Measurements from ENCODE around the gene LDB2.

Gene LDB2

GRCh38 chr4:16758255-16758654 is 140.2 kb downstream of the LDB2 start:
- no peaks in the 10 kb centered on the region for H3K27me3 ChIP-seq (ENCODE audit: control insufficient read depth in 1 of 2, insufficient read depth in 2 of 2, low read length in 2 of 2)
- H3K4me1 ChIP-seq (ENCODE audit: control insufficient read depth, insufficient read depth, low read length): peaks cover 5% of the 10 kb centered on the region
- H3K9ac ChIP-seq (ENCODE audit: low read length in 2 of 2): no peak overlapping the region
- H3K4me3 ChIP-seq (ENCODE audit: low read length in 2 of 2): no peak overlapping the region
- no peak overlapping the region for H3K27ac ChIP-seq (ENCODE audit: low read length)
- H3K36me3 ChIP-seq (ENCODE audit: control insufficient read depth in 2 of 2, insufficient read depth in 2 of 2, low read length in 2 of 2): no peaks in the 10 kb centered on the region
- H3K9me3 ChIP-seq (ENCODE audit: control insufficient read depth in 2 of 2, low read length in 2 of 2): no peaks in the 10 kb centered on the region

GRCh38 chr4:16757080-16757521 is 141.3 kb downstream of the LDB2 start:
- H3K4me3 ChIP-seq (ENCODE audit: low read length in 2 of 2): peak overlapping the region in 1 of 2 donors; percentile 52
- H3K9ac ChIP-seq (ENCODE audit: low read length in 2 of 2): no peak overlapping the region

GRCh38 chr4:16754104-16754503 is 144.3 kb downstream of the LDB2 start:
- no peaks in the 10 kb centered on the region for H3K36me3 ChIP-seq (ENCODE audit: control insufficient read depth in 2 of 2, insufficient read depth in 2 of 2, low read length in 2 of 2)
- peaks cover 5% of the 10 kb centered on the region for H3K4me1 ChIP-seq (ENCODE audit: control insufficient read depth, insufficient read depth, low read length)
- no peaks in the 10 kb centered on the region for H3K9me3 ChIP-seq (ENCODE audit: control insufficient read depth in 2 of 2, low read length in 2 of 2)
- no peak overlapping the region for H3K9ac ChIP-seq (ENCODE audit: low read length in 2 of 2)
- no peak overlapping the region for H3K27ac ChIP-seq (ENCODE audit: low read length)
- no peak overlapping the region for H3K4me3 ChIP-seq (ENCODE audit: low read length in 2 of 2)
- H3K27me3 ChIP-seq (ENCODE audit: control insufficient read depth in 1 of 2, insufficient read depth in 2 of 2, low read length in 2 of 2): no peaks in the 10 kb centered on the region

More at GRCh38 chr4:16757080-16757521, 141.3 kb downstream of the LDB2 start:
- H3K36me3 ChIP-seq (ENCODE audit: control insufficient read depth in 2 of 2, insufficient read depth in 2 of 2, low read length in 2 of 2): no peaks in the 10 kb centered on the region
- no peaks in the 10 kb centered on the region for H3K27me3 ChIP-seq (ENCODE audit: control insufficient read depth in 1 of 2, insufficient read depth in 2 of 2, low read length in 2 of 2)
- H3K4me1 ChIP-seq (ENCODE audit: control insufficient read depth, insufficient read depth, low read length): peaks cover 5% of the 10 kb centered on the region
- H3K27ac ChIP-seq (ENCODE audit: low read length): no peak overlapping the region
- no peaks in the 10 kb centered on the region for H3K9me3 ChIP-seq (ENCODE audit: control insufficient read depth in 2 of 2, low read length in 2 of 2)

- H3K4me3 ChIP-seq (ENCODE audit: low read length in 2 of 2): no peak overlapping the region
- no peak overlapping the region for H3K9ac ChIP-seq (ENCODE audit: low read length in 2 of 2)
- no peak overlapping the region for H3K27ac ChIP-seq (ENCODE audit: low read length)
- peaks cover 3% of the 10 kb centered on the region for H3K4me1 ChIP-seq (ENCODE audit: control insufficient read depth, insufficient read depth, low read length)
- no peaks in the 10 kb centered on the region for H3K36me3 ChIP-seq (ENCODE audit: control insufficient read depth in 2 of 2, insufficient read depth in 2 of 2, low read length in 2 of 2)
- no peaks in the 10 kb centered on the region for H3K9me3 ChIP-seq (ENCODE audit: control insufficient read depth in 2 of 2, low read length in 2 of 2)
- no peaks in the 10 kb centered on the region for H3K27me3 ChIP-seq (ENCODE audit: control insufficient read depth in 1 of 2, insufficient read depth in 2 of 2, low read length in 2 of 2)
Measured at GRCh38 chr4:16752150-16752549, 146.3 kb downstream of the LDB2 start.

GRCh38 chr4:16750882-16751642 is 147.4 kb downstream of the LDB2 start:
- Histone ChIP-seq H3K36me3 (ENCODE audit: control insufficient read depth in 2 of 2, insufficient read depth in 2 of 2, low read length in 2 of 2) (no peaks in the 10 kb centered on the region), H3K4me3 (ENCODE audit: low read length in 2 of 2) (no peak overlapping the region), H3K27me3 (ENCODE audit: control insufficient read depth in 1 of 2, insufficient read depth in 2 of 2, low read length in 2 of 2) (no peaks in the 10 kb centered on the region), H3K9ac (ENCODE audit: low read length in 2 of 2) (no peak overlapping the region), H3K9me3 (ENCODE audit: control insufficient read depth in 2 of 2, low read length in 2 of 2) (no peaks in the 10 kb centered on the region), H3K4me1 (ENCODE audit: control insufficient read depth, insufficient read depth, low read length) (no peaks in the 10 kb centered on the region), H3K27ac (ENCODE audit: low read length) (no peak overlapping the region)

GRCh38 chr4:16750216-16750615 is 148.2 kb downstream of the LDB2 start:
- no peak overlapping the region for H3K9ac ChIP-seq (ENCODE audit: low read length in 2 of 2)
- H3K27me3 ChIP-seq (ENCODE audit: control insufficient read depth in 1 of 2, insufficient read depth in 2 of 2, low read length in 2 of 2): no peaks in the 10 kb centered on the region
- H3K27ac ChIP-seq (ENCODE audit: low read length): no peak overlapping the region
- H3K9me3 ChIP-seq (ENCODE audit: control insufficient read depth in 2 of 2, low read length in 2 of 2): no peaks in the 10 kb centered on the region
- H3K4me1 ChIP-seq (ENCODE audit: control insufficient read depth, insufficient read depth, low read length): no peaks in the 10 kb centered on the region
- no peaks in the 10 kb centered on the region for H3K36me3 ChIP-seq (ENCODE audit: control insufficient read depth in 2 of 2, insufficient read depth in 2 of 2, low read length in 2 of 2)
- H3K4me3 ChIP-seq (ENCODE audit: low read length in 2 of 2): no peak overlapping the region

- Histone ChIP-seq H3K9ac (ENCODE audit: low read length in 2 of 2) (no peak overlapping the region), H3K9me3 (ENCODE audit: control insufficient read depth in 2 of 2, low read length in 2 of 2) (no peaks in the 10 kb centered on the region), H3K27me3 (ENCODE audit: control insufficient read depth in 1 of 2, insufficient read depth in 2 of 2, low read length in 2 of 2) (no peaks in the 10 kb centered on the region), H3K27ac (ENCODE audit: low read length) (no peak overlapping the region), H3K4me3 (ENCODE audit: low read length in 2 of 2) (no peak overlapping the region), H3K36me3 (ENCODE audit: control insufficient read depth in 2 of 2, insufficient read depth in 2 of 2, low read length in 2 of 2) (no peaks in the 10 kb centered on the region), H3K4me1 (ENCODE audit: control insufficient read depth, insufficient read depth, low read length) (no peaks in the 10 kb centered on the region)
Measured at GRCh38 chr4:16745887-16746286, 152.6 kb downstream of the LDB2 start.

DNA sequence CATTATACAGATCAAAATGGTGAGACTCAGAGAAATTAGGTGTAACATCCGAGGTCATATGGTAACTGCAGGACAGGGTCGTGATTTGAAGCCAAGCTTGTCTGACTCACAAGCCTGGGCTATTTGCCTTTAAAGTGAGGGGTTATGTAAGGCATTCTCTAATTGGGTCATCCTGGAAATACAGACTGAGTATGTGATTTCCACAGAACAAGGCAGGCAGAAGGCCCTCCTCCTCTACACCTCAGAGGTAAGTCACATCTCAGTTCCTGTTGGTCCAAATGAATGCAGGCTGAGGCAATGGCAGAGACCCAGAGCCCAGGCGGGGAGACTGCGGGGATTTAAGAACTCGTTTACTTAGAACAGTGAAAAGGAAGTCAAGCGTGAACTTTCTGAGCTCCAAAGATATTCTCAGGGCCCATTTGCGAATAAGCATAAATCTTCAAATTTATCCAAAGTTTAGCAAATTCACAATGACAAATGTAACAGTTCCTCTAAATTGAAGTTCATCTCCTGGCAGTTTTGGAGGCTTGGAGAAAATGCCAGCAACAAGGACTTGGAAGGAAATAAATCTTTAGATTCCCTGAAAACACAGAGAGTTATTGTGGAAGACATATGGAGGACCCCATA is 153.3 kb downstream of the LDB2 start:
- H3K36me3 ChIP-seq (ENCODE audit: control insufficient read depth in 2 of 2, insufficient read depth in 2 of 2, low read length in 2 of 2): no peaks in the 10 kb centered on the region
- no peaks in the 10 kb centered on the region for H3K27me3 ChIP-seq (ENCODE audit: control insufficient read depth in 1 of 2, insufficient read depth in 2 of 2, low read length in 2 of 2)
- no peaks in the 10 kb centered on the region for H3K9me3 ChIP-seq (ENCODE audit: control insufficient read depth in 2 of 2, low read length in 2 of 2)
- no peak overlapping the region for H3K4me3 ChIP-seq (ENCODE audit: low read length in 2 of 2)
- no peak overlapping the region for H3K27ac ChIP-seq (ENCODE audit: low read length)
- H3K4me1 ChIP-seq (ENCODE audit: control insufficient read depth, insufficient read depth, low read length): no peaks in the 10 kb centered on the region
- no peak overlapping the region for H3K9ac ChIP-seq (ENCODE audit: low read length in 2 of 2)

- H3K9me3 ChIP-seq (ENCODE audit: control insufficient read depth in 2 of 2, low read length in 2 of 2): no peaks in the 10 kb centered on the region
- no peak overlapping the region for H3K27ac ChIP-seq (ENCODE audit: low read length)
- H3K9ac ChIP-seq (ENCODE audit: low read length in 2 of 2): no peak overlapping the region
- no peaks in the 10 kb centered on the region for H3K27me3 ChIP-seq (ENCODE audit: control insufficient read depth in 1 of 2, insufficient read depth in 2 of 2, low read length in 2 of 2)
- no peaks in the 10 kb centered on the region for H3K4me1 ChIP-seq (ENCODE audit: control insufficient read depth, insufficient read depth, low read length)
- H3K4me3 ChIP-seq (ENCODE audit: low read length in 2 of 2): no peak overlapping the region
- no peaks in the 10 kb centered on the region for H3K36me3 ChIP-seq (ENCODE audit: control insufficient read depth in 2 of 2, insufficient read depth in 2 of 2, low read length in 2 of 2)
Measured at GRCh38 chr4:16741287-16741686, 157.2 kb downstream of the LDB2 start.

DNA sequence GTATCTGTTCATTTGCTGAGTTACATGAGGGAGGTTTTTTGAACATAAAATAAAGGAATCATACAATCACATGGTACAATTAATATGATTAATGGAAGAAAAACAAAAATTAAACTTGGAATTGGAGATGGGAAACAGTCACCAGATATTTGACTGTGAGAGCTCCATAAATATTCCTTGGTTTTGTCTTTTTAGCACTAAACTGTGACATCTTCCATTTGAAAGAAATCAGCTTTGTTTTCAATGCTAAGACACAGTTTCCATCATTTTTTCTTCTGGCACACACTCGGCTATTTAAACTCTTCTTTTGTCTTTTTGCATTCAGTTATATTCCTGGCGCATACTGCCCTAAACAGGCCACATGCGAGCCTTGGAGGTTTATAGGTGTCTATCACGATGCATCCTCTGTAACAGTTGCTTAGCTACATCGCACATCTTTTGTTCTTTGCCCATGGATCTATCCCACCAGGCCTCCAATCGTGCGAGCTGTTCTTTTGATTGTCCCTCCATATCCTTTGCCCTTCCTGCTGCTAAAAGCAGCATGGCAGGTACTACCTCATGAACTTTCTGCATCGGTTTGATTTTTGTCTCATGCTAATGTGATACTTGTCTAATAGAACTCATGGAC is 158.3 kb downstream of the LDB2 start:
- Histone ChIP-seq H3K9me3 (ENCODE audit: control insufficient read depth in 2 of 2, low read length in 2 of 2) (no peaks in the 10 kb centered on the region), H3K36me3 (ENCODE audit: control insufficient read depth in 2 of 2, insufficient read depth in 2 of 2, low read length in 2 of 2) (no peaks in the 10 kb centered on the region), H3K27ac (ENCODE audit: low read length) (no peak overlapping the region), H3K27me3 (ENCODE audit: control insufficient read depth in 1 of 2, insufficient read depth in 2 of 2, low read length in 2 of 2) (no peaks in the 10 kb centered on the region), H3K4me1 (ENCODE audit: control insufficient read depth, insufficient read depth, low read length) (no peaks in the 10 kb centered on the region), H3K9ac (ENCODE audit: low read length in 2 of 2) (no peak overlapping the region), H3K4me3 (ENCODE audit: low read length in 2 of 2) (no peak overlapping the region)

DNA sequence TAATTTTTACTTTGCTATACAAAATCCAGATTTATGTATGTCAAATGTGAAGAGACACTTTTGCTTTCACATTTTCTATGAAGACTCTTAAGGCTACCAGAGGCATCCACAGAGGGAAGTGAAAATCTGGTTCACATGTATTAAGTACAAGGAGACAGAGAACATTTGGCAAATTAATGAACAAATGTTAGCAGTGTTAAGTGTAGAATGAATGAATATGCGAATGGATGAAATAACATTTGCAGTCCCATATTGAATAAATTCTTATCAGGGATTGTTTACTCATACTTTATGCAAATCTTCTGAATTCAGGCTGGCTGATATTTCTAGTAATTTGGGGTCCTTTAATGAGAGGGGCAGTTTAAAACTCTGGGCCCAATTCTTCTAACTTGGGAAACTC is 159.9 kb downstream of the LDB2 start:
- Histone ChIP-seq H3K27ac (ENCODE audit: low read length) (no peak overlapping the region), H3K9me3 (ENCODE audit: control insufficient read depth in 2 of 2, low read length in 2 of 2) (no peaks in the 10 kb centered on the region), H3K4me3 (ENCODE audit: low read length in 2 of 2) (no peak overlapping the region)

More for the DNA sequence above, 159.9 kb downstream of the LDB2 start:
- no peaks in the 10 kb centered on the region for H3K4me1 ChIP-seq (ENCODE audit: control insufficient read depth, insufficient read depth, low read length)
- no peaks in the 10 kb centered on the region for H3K27me3 ChIP-seq (ENCODE audit: control insufficient read depth in 1 of 2, insufficient read depth in 2 of 2, low read length in 2 of 2)
- no peaks in the 10 kb centered on the region for H3K36me3 ChIP-seq (ENCODE audit: control insufficient read depth in 2 of 2, insufficient read depth in 2 of 2, low read length in 2 of 2)
- H3K9ac ChIP-seq (ENCODE audit: low read length in 2 of 2): no peak overlapping the region
